HG02943 (cell line): Measurements from ENCODE around the gene FBXW12.

Experiments used
- ATAC-seq: cut with Tn5 transposase; IDR thresholded peaks from one replicate; pipeline ENCODE4 v1.9.1; 2021; ENCODE audit warnings: mild to moderate bottlenecking, low read depth, moderate library complexity; ENCODE audit not compliant: unreplicated experiment

Gene FBXW12

GRCh38 chr3:48406443-48407431 lies 34.7 kb downstream of the FBXW12 start:
- ATAC-seq: no peak

GRCh38 chr3:48407542-48408099 lies 35.6 kb downstream of the FBXW12 start:
- no peak for ATAC-seq

- no peak for ATAC-seq
Measured at GRCh38 chr3:48408823-48409281, 36.8 kb downstream of the FBXW12 start.

GRCh38 chr3:48409291-48410201 lies 37.5 kb downstream of the FBXW12 start:
- ATAC-seq: no peak

- no peak for ATAC-seq
Measured at GRCh38 chr3:48410205-48411040, 38.4 kb downstream of the FBXW12 start.

GRCh38 chr3:48411041-48411588 lies 39.1 kb downstream of the FBXW12 start:
- ATAC-seq: no peak

- ATAC-seq: no peak
Measured at GRCh38 chr3:48411606-48412374, 39.8 kb downstream of the FBXW12 start.

- no peak for ATAC-seq
Measured at GRCh38 chr3:48412375-48413001, 40.5 kb downstream of the FBXW12 start.

- ATAC-seq: no peak
Measured at GRCh38 chr3:48413086-48413485, 41.1 kb downstream of the FBXW12 start.

- ATAC-seq: no peak
Measured at GRCh38 chr3:48413611-48414010, 41.6 kb downstream of the FBXW12 start.

- no peak for ATAC-seq
Measured at GRCh38 chr3:48414376-48415250, 42.6 kb downstream of the FBXW12 start.

- ATAC-seq: no peak
Measured at GRCh38 chr3:48415251-48415953, 43.4 kb downstream of the FBXW12 start.

- ATAC-seq: no peak
Measured at GRCh38 chr3:48416091-48416505, 44.1 kb downstream of the FBXW12 start.

- ATAC-seq: no peak
Measured at GRCh38 chr3:48416546-48416945, 44.5 kb downstream of the FBXW12 start.

GRCh38 chr3:48417529-48418108 lies 45.6 kb downstream of the FBXW12 start:
- no peak for ATAC-seq

GRCh38 chr3:48418140-48418539 lies 46.1 kb downstream of the FBXW12 start:
- no peak for ATAC-seq
